Stimulated activated CD4-positive, alpha-beta T cell treated with anti-CD3 and anti-CD28 coated beads, Interleukin-15, amount 100 ng/mL, for 1 hour (primary cell): Measurements from ENCODE around the gene POLK.
"Not testable (repeated sequence)": the region's sequence is repeated elsewhere in the genome, so short reads cannot be mapped to it uniquely, and the experiment has no call there.

Source experiments
- DNase-seq, 2 donors: peaks; one replicate each; pipeline ENCODE4 v3.0.0-alpha.2; 2020; ENCODE audit warnings: low read depth in 1 of 2, low spot score in 1 of 2

POLK gene

DNA sequence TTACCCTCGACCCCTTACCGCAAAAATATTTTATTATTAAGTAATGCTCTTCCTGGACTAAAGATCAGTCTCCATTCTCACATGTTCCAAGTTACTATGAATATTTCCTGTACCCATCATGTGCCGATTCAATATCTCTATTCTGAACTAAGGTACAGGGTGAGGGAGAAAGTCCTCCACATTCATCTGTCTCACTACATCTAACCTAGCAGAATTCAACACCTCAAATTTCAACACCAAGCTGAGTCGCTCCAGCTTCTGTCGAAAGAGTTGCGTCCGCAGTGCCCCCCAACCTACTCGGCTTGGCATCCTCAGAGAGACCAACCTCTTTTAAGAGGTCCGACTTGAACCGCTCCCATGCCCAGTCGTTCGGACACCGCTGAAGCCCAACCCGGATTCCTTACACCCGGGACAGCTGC, 1.3 kb upstream of the POLK start:
- peak in 1 of 2 donors; percentile 3 for DNase-seq

DNA sequence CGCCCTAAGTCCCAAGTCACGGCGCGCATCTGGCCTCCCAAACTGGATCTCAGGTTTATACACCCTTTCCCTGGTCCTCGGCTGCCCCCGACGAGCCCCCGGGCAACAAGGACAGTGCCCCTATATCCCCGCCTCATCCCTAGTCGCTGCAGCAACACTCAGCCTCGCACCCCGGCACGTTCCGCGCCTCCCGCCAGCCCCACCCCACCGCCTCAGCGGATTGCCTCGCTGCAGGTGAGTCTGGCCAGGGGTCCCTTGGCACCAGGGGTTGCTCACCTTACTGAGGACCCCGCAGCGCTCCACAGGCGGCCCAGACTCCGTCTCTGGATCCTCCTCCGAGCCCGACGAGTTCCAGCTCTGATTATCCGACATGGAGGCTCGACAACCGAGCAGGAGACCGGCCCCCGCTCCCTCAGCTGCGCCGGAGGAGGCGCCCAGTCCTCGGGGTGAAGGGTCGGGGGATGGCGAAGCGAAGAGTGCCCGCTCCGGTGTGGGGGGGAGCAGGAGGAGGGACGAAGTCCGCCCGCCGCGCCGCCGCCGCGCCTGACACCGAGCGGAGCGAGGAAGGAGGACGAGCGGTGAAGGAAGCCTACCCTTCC, 756 bp upstream of the POLK start:
- DNase-seq, result peak; percentile 9 to 10

DNA sequence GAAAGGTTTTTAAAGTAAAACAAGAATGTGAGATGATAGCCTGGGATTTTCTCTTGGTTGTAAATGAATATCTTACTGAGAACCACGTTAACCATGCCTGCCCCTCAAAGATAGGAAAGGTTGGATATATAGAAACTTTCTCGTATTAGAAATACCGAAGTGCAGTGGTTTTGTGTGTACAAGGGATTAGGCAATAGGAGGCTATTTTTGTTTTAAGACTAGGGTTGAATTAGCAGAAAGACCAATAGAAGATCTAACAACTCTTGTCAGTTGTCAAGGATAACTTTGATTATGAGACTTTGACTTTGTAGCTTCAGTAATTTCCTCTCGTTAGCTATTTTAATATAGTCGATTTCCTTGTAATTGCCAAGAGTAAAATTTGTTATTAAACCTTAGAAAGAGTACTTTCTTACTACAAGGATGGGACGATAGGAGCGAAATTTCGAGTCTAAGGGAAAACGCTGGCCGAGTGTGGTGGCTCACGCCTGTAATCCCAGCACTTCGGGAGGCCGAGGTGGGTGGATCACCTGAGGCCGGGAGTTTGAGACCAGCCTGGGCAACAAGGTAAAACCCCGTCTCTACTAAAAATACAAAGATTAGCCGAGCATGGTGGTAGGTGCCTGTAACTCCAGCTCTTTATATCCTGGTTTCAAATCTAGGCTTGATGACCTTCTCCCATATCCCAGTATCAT, 838 bp downstream of the POLK start:
- DNase-seq, result no peak

DNA sequence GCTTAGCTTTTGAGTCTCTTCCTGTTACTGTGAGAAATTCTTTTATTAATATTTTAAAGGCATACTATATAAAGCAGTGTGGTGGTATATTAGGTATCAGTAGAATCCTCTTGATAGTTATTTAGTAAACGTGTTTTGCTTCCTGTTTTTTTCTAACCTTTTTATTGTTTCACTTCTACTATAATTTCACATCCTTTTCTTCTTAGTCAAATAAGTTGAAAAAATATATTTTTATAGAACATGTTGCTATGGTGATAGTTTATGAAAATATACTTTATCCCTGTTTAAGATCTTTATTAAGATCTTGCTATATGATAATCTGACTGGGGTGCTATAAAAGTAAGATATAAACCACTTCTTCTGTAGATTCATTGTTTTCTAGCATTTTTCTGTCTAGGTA, 2.1 kb downstream of the POLK start:
- DNase-seq, result no peak

DNA sequence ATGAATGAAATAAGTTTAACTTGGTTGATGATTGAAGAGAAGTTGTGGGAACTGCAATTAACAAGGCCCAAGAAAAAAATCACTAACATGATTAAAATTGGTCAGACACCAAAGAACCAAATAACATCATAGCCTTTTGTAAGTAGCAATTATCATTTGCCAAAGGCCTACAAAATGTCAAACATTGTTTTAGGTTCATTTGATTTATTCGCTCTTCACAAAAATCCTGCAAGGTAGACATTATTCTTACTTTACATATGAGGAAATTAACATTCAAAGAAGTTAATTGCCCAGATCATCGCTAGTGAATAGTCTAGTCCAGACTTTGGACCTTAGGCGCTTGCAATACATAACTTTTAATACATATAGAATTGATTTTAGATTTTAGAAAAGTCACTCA, 2.6 kb downstream of the POLK start:
- no peak for DNase-seq

DNA sequence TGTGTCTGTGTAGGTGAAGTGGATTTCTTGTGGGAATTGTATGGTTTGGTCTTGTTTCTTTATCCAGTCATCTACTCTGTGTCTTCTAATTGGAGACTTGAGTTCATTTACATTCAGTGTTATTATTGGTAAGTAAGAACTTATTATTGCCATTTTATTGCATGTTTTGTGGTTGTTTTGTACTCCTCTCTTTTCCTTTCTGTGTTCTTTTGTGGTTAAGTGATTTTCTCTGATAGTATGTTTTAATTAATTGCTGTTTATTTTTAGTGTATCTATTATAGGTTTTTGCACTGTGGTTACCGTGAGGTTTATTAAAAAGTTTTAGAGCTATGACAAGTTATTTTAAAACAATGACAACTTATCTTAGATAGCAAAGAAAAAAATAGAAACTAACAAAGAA, 8.1 kb downstream of the POLK start:
- DNase-seq, result no peak

DNA sequence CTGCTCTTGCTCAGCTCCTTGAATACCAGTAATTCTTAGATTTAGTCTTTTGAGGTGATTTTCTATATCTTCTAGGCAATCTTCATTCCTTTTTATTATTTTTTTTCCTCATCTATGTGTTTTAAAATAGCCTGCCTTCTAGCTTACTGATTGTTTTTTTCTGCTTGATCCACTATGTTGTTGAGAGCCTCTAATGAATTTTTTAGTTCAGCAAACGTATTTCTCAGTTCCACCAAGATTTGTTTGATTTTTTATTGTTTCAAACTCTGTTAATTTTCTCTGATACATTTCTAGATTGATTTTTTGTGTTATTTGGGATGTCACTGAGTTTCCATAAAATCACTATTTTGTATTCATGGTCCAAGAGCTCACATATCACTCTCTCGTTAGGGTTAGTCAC, 9.5 kb downstream of the POLK start:
- no peak for DNase-seq

DNA sequence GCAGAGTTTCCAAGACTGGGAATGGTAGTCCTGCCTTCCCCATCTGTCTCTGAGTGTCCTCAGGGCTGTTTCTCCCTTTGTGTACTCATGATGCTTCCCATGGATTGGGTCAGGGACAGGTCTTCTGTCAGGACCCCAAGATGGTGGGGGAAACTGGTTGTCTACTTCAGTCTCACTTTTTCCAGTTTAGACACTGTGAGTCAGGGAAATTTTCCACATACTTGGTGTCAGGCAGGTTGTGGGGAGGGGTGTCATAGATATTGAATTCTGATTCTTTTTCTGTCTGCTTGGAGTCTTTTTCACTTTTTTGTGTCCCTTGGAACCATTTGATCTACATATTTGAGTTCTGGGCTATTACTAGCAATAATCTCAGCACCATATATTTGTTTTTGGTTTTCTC, 10.3 kb downstream of the POLK start:
- no peak for DNase-seq

DNA sequence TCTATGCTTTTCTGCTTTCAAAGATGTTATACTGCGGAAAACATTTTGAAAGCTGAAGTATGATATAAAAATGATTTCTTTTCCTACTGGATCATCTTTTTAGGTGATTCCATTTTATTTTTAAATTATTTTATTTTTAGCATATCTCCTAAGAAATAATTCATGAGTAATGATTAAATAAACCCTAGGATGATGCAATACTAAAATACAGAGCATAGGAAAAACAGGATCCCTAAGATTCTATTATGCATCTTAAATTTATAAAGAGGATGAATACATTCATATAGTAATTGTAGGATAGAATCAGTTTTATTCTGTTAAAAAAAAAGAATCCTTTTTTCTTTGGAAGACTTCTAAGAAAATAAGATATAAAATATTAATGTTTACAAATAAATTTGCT, 10.9 kb downstream of the POLK start:
- DNase-seq, result no peak

DNA sequence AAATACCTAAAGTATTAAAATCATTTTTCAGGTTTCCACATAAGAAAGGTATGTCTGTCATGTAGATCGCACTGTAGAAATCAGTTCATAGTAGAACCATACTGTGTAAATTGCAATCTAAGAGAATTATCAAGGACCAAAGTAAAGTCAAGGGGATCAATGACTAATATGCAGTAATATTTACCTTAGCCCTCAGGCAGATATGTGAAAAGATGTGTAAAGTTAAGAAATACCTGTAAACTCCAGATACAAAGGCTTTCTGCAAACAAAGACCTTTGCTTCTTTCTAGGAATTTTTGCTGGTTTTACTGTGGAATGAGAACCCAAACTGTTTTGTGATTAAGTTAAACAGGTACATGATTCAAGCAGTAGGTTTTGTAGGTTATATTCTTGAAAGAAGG, 11.6 kb downstream of the POLK start:
- DNase-seq, result no peak

DNA sequence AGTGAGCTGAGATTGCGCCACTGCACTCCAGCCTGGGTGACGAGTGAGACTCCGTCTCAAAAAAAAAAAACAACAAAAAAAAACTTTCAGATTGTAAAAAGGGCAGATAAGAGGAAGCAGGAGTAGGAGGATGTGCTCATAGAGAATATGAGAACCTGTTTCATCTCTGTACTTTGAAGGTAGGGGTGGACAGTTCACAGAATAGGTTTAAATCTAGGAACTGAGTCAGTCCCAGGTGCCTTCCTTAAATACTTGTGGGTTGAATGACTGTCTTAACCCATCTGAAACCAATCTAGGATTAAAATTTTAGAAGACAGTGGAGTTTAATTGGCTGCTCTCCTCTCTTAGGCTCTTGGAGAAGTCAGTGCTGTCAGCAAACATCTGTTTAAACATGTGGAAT, 12.4 kb downstream of the POLK start:
- no peak for DNase-seq

DNA sequence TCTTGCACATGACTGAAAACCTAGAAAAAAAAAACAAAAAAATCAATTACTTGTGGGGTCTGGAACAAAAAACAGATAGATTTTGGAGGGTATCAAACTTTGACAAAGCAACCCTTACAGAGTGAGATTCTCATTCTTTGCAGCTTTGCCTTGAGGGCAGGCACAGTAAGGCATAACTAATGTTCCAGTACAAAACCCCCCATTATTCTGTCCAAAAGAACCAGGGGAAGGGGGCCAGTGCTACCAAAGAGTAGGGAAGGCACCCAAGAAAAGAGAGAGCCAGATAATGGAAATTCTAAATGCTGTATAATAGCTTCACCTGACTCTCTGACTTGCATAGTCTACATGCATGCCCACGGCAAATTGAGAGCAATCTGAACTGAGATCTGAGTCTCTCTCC, 12.9 kb downstream of the POLK start:
- no peak for DNase-seq

DNA sequence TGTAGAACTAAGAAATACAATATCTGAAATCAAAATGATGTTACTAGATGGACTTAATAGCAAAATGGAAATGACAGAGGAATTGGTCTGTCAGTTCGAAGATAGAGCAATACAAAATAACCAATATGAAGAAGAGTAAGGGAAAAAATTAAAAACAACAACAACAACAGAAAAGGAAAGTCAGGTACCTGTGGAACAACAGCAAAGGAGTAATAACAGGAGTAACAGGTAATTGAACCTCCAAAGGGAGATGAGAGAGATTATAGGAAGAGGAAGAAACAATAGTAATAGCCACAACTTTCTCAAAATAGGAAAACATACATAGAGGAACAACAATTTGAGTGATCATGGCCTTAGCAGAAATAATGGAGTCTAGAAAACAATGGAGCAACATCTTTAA, 13.7 kb downstream of the POLK start:
- DNase-seq, result no peak

DNA sequence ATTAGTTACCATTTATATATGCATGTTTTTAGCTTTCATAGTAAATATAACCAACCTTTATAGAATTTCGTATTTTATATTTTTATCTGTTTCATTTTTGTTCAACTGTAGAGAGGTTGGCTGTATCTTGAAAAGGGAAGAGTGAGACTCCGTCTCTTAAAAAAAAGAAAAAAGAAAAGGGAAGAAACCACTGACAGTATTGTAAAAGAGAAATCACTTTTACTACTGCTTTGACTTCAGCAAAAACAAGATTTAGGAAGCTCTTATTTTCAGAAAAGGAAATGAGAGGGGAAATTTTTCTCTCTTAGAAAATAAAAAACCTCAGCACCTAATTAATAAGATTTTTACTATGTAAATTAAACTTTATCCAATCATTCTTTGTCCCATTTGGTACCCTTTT, 14.4 kb downstream of the POLK start:
- no peak for DNase-seq

DNA sequence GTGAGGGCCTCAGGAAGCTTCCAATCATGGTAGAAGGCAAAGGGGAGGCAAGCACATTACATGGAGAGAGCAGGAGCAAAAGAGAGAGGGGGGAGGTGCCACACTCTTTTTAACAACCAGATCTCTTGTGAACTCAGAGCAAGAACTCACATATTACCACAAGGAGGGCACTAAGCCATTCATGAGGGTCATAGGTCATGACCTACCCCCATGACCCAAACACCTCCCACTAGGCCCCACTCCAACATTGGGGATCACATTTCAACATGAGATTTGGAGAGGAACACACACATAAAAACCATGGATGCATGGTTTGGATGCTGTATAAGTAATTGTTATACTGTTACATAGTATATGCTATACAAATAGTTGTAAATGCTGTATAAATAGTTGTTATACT, 17.5 kb downstream of the POLK start:
- no peak for DNase-seq

DNA sequence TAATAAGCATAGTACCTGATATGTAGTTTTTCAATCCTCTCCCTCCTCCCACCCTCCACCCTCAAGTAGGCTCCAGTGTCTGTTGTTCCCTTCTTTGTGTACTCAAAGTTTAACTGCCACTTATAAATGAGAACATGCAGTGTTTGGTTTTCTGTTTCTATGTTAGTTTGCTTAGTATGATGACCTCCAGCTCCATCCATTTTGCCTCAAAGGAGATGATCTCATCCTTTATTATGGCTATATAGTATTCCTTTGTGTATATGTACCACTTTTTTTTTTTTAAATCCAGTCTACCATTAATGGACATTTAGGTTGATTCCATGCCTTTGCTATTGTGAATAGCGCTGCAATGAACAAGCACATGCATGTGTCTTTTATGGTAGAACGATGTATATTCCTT, 20.5 kb downstream of the POLK start:
- DNase-seq, result no peak

DNA sequence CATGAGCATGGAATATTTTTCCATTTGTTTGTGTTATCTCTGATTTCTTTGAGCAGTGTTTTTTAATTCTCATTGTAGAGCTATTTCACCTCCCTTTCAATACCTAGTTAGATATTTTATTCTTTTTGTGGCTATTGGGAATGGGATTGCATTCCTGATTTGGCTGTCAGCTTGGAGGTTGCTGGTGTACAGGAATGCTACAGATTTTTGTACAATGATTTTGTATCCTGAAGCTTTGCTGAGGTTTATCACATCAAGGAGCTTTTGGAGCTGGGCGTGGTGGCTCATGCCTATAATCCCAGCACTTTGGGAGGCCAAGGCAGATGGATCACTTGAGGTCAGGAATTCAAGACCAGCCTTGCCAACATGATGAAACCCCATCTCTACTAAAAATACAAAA, 22.0 kb downstream of the POLK start:
- DNase-seq, result not testable (repeated sequence)

DNA sequence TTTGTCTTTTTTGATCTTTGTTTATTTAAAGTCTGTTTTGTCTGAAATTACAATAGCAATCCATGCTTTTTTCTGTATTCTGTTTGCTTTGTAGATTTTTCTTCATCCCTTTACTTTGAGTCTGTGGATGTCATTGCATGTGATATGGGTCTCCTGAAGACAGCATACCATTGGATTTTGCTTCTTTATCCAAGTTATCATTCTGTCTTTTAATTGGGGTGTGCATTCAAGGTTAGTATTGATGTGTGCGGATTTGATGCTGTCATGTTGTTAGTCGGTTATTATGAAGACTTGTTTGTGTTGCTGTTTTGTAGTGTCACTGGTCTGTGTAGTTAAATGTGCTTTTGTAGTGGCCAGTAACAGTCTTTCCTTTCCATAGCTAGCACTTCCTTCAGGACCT, 23.0 kb downstream of the POLK start:
- no peak for DNase-seq

DNA sequence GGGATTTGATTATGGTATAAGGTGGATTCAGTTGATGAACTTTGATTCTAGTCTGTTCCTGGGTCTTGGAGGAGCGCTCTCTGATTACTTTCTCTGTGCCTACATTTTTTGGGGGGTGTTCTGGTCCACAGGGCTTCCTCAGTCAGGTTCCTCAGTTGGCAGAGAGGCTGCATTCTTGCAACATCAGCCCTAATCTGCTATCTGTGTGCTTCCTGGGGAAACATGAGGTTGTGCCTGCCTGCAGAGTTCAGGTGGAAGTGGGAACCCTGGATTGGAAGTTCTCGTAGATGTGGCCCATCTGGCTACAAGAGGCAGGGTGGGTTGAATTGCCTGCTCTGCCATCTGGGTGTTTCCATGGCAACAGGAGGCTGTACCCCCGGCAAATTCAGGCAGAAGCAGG, 24.5 kb downstream of the POLK start:
- no peak for DNase-seq

DNA sequence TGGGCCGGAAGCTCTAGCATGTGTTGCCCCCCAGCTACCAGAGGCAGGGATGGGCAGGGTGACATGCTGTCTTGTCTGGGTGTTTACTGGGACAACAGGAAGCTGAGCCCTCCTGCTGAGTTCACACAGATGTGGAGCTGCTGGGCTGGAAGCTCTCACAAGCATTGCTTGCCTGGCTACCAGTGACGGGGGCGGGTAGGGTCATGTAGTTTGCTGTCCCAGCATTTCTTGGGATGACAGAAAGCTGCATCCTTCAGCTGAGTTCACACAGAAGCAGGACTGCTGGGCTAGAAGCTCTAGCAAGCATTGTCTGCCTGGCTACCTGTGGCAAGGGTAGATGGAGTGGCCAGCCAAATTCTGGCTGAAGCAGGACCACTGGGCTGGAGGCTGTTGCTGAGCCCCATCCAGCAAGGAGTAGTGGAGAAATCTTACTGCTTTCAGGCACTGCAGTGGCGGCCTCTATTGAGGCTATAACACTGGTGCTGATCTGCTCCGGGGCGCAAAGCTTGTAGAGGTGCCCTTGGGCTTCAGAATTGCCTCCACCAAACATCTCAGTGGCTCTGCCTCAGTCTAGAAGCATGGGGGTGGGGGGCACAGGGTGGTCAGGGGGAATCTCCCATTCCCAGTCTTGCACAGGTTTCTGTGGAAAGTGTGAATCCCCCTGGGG, 25.1 kb downstream of the POLK start:
- DNase-seq, result no peak

DNA sequence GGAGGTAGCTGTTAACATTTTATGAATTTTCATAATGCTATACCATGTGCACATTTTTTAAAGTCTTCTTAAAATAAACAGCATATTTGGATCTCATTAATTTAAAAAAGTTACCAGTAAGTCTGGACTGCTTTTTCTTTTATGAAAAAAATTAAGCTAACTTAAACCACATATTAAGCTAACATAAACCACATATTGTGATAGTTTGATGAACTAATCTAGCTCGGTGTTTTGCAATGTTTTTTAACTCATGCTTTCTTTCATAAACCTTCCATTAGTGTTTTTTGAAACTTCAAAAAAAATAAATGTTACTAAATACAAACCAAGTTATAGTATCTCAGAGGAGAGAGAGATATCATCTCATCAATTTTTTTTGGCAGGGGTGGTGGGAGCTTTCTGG, 26.5 kb downstream of the POLK start:
- DNase-seq, result no peak

DNA sequence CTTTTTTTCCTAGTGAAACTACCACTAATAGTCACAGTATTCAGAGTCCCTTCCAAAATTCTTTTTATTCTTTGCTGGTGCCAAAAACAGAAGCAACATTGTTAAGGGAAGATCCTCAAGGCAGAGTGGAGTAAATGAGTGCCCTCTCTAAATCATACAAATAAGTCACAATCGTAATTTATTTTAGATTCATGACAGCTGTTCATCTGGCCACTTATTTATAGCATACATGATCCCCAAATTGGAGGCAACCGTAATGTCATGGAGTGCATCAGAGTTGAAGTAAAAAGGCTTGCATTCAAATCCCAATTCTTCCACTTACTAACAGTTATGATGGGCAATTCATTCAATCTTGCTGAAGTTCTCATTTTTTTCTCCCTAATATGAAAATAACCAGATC, 33.4 kb downstream of the POLK start:
- no peak for DNase-seq

DNA sequence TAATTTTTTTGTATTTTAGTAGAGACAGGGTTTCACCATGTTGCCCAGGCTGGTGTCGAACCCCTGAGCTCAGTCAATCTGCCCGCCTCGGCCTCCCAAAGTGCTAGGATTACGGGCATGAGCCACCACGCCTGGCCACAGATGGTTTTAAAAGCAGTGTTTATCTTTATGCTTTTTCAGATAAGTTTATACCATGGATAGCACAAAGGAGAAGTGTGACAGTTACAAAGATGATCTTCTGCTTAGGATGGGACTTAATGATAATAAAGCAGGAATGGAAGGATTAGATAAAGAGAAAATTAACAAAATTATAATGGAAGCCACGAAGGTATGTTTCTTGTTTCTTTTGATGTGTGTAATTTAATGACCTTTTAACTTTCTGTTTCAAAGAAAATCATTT, 35.1 kb downstream of the POLK start:
- DNase-seq, result no peak
